NB4 (cell line): ENCODE measurements around the gene RPUSD3.
"Not testable (repeated sequence)": the region's sequence is repeated elsewhere in the genome, so short reads cannot be mapped to it uniquely, and the experiment has no call there.

Source experiments
- CTCF ChIP-seq: IDR thresholded peaks from one replicate; pipeline ENCODE4 v1.5.1; 2012; ENCODE audit warnings: low read depth, low read length
- MYC ChIP-seq: IDR thresholded peaks from 2 replicates; pipeline ENCODE4 v1.6.1; 2011; ENCODE audit warnings: low read depth, low read length
- POLR2A ChIP-seq: IDR thresholded peaks from 2 replicates; pipeline ENCODE4 v1.6.1; 2011; ENCODE audit warnings: mild to moderate bottlenecking; ENCODE audit not compliant: insufficient read length; ENCODE audit errors: extremely low read depth
- TF ChIP-seq, protein P1 (sequence below): IDR thresholded peaks from 2 replicates; pipeline ENCODE4 v1.6.1; 2011; ENCODE audit warnings: low read depth, low read length

GRCh38 chr3:9851383-9851782 lies 7.6 kb upstream of the RPUSD3 start:
- not testable (repeated sequence) for TF ChIP-seq CTCF, POLR2A, MYC
- TF ChIP-seq, protein P1, sequence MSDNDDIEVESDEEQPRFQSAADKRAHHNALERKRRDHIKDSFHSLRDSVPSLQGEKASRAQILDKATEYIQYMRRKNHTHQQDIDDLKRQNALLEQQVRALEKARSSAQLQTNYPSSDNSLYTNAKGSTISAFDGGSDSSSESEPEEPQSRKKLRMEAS: not testable (repeated sequence)
